ENCODE measurements around the gene EIF4ENIF1. TPM values are rescaled to one million over a fixed set of nuclear protein-coding genes. Genes with fewer than 3 reads are reported as not detected.
"Not testable (repeated sequence)": the region's sequence is repeated elsewhere in the genome, so short reads cannot be mapped to it uniquely, and the experiment has no call there.

Gene EIF4ENIF1
- total and polyA plus RNA-seq, 3 donors from 2014 or later, result 74.6 to 127 (median 79.7) TPM

DNA sequence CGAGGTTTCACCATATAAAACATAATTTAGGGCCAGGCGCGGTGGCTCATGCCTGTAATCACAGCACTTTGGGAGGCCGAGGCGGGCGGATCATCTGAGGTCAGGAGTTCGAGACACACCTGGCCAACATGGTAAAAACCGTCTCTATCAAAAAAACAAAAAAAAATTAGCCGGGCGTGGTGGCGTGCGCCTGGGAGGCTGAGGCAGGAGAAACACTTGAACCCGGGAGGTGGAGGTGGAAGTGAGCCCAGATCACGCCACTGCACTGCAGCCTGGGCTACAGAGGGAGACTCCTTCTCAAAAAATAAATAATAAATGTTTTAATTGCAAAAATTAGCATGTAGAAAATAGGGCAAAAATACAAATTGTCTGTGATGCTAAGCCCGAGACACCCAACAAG, 5.7 kb upstream of the EIF4ENIF1 start:
- Histone ChIP-seq H3K36me3 (ENCODE audit: low read depth, missing control alignments) (no peaks in the 10 kb centered on the region), H3K27me3 (no peaks in the 10 kb centered on the region), H3K4me3 (peak overlapping the region; percentile 75 to 79), H3K9me3 (no peaks in the 10 kb centered on the region), H3K27ac (peak overlapping the region; percentile 4 to 83), H3K4me1 (peaks cover 22% of the 10 kb centered on the region)
- no peak for TF ChIP-seq POLR2A (IDR thresholded peaks at IDR 0.05)
- TF ChIP-seq, protein P1, sequence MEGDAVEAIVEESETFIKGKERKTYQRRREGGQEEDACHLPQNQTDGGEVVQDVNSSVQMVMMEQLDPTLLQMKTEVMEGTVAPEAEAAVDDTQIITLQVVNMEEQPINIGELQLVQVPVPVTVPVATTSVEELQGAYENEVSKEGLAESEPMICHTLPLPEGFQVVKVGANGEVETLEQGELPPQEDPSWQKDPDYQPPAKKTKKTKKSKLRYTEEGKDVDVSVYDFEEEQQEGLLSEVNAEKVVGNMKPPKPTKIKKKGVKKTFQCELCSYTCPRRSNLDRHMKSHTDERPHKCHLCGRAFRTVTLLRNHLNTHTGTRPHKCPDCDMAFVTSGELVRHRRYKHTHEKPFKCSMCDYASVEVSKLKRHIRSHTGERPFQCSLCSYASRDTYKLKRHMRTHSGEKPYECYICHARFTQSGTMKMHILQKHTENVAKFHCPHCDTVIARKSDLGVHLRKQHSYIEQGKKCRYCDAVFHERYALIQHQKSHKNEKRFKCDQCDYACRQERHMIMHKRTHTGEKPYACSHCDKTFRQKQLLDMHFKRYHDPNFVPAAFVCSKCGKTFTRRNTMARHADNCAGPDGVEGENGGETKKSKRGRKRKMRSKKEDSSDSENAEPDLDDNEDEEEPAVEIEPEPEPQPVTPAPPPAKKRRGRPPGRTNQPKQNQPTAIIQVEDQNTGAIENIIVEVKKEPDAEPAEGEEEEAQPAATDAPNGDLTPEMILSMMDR (IDR thresholded peaks at IDR 0.05), result no peak
- no peak for DNase-seq
- intact Hi-C loops (cut with DNase I; ENCODE audit: low total_unique reads), result no loop called here
- WGBS, 2 donors, result 49 to 68% methylated on average over 15 of the region's 15 CpGs

DNA sequence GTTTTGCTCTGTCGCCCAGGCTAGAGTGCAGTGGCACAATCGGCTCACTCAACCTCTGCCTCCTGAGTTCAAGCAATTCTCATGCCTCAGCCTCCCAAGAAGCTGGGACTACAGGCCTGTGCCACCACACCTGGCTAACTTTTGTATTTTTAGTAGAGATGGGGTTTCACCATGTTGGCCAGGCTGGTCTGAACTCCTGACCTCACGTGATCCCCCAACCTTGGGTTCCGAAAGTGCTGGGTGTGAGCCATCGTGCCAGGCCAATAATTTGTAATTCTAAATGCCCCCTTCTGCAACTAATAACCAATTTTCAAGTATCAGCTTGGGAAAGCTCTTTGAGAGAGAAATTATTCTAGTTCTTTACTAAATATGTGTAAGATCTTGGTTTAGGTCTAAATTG, 3.7 kb upstream of the EIF4ENIF1 start:
- H3K27me3 ChIP-seq; H3K9me3 ChIP-seq; intact Hi-C loops (cut with DNase I; ENCODE audit: low total_unique reads); H3K36me3 ChIP-seq (ENCODE audit: low read depth, missing control alignments); H3K27ac ChIP-seq; DNase-seq; H3K4me3 ChIP-seq: not testable (repeated sequence)
- 82 to 95% methylated on average over 5 of the region's 5 CpGs for WGBS, 2 donors
- peaks cover 23% of the 10 kb centered on the region for H3K4me1 ChIP-seq

DNA sequence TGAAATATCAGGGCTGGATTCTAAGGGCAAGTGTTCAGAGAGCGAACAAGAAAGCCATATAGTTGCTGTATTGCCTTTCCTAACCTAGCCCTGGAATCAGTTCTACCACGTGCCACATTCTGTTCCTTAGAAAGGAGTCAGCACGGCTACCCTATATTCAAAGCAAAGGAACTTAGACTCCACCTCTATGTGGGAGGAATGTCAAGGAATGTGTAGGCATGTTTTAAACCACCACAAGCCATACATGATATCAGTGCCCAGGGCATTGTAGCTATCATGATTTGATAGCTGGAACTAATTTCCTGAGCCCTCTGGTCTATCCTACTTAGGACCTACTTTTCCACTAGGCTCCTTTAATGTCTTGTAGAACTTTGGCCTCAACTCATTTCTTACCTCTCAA, 2.5 kb upstream of the EIF4ENIF1 start:
- no peak for DNase-seq
- H3K4me1 ChIP-seq, result peaks cover 27% of the 10 kb centered on the region
- WGBS, 2 donors, result 70 to 71% methylated on average over 3 of the region's 3 CpGs
- no peak overlapping the region for H3K4me3 ChIP-seq
- no peak for TF ChIP-seq POLR2A (IDR thresholded peaks at IDR 0.05)
- TF ChIP-seq, protein P1 (IDR thresholded peaks at IDR 0.05), result no peak
- H3K36me3 ChIP-seq (ENCODE audit: low read depth, missing control alignments), result no peaks in the 10 kb centered on the region
- intact Hi-C loops (cut with DNase I; ENCODE audit: low total_unique reads), result no loop called here
- no peaks in the 10 kb centered on the region for H3K27me3 ChIP-seq
- no peaks in the 10 kb centered on the region for H3K9me3 ChIP-seq
- H3K27ac ChIP-seq, result no peak overlapping the region

DNA sequence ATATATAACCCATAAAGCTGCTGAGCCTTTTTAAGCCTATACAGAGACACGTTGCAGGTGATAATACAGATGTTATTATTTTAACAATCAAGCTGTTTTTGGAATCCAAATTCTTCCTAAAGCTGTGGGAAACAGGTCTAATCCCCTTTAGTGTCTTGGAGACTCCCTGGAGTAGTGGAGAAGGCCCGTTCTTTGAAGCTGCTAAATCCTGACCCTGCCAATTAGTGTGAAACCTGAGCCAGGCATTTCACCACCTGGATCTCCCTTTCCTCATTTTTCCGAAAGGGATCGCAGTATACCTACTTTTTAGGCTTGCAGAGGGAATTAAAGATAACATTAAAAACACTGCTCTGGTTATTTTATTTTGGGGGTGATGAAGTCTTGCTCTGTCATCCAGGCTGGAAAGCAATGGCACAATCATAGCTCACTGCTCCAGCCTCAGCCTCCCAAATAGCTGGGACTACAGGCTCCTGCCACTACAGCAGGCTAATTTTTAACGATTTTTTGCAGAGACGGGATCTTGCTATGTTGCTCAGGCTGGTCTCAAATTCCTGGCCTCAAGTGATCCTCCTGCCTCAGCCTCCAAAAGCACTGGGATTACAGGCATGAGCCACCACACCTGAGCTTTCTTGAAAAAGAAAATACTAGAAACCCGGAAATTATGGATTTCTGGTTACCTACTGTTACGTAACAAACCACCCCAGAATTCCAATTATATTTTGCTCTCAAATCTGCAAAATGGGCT, 1.7 kb upstream of the EIF4ENIF1 start:
- Histone ChIP-seq H3K27ac (no peak overlapping the region), H3K4me3 (no peak overlapping the region), H3K36me3 (ENCODE audit: low read depth, missing control alignments) (no peaks in the 10 kb centered on the region), H3K9me3 (no peaks in the 10 kb centered on the region), H3K4me1 (peaks cover 23% of the 10 kb centered on the region), H3K27me3 (no peaks in the 10 kb centered on the region)
- DNase-seq, result no peak
- 67 to 72% methylated on average over 8 of the region's 8 CpGs for WGBS, 2 donors
- TF ChIP-seq, protein P1 (IDR thresholded peaks at IDR 0.05), result no peak
- TF ChIP-seq POLR2A (IDR thresholded peaks at IDR 0.05), result no peak
- intact Hi-C loops (cut with DNase I; ENCODE audit: low total_unique reads), result no loop called here

DNA sequence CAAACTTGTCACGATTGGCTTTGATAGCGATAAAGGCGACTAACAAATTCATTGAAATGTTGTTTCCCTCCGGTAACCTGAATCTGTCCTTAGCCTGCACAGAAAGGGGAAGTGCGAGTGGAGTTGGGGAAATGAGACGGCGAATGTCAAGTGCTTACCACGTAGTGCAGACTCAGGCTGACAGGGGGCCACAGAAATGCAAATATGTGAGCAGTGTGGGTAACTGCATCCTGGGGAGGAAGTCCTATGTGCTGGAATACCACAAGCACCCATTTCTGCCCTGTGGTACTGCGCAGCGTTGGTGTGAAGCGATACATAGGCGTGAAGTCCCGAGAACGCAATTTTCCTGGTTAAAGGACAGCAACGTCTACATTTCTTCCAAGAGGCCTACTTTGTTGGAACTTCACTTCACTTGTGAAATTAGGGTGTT, 869 bp upstream of the EIF4ENIF1 start:
- H3K36me3 ChIP-seq (ENCODE audit: low read depth, missing control alignments), result no peaks in the 10 kb centered on the region
- H3K4me1 ChIP-seq, result peaks cover 22% of the 10 kb centered on the region
- peak overlapping the region; percentile 74 to 90 for H3K4me3 ChIP-seq
- TF ChIP-seq, protein P1 (IDR thresholded peaks at IDR 0.05), result no peak
- no peak for TF ChIP-seq POLR2A (IDR thresholded peaks at IDR 0.05)
- WGBS, 2 donors, result 0 to 2% methylated on average over 15 of the region's 15 CpGs
- H3K27me3 ChIP-seq, result no peaks in the 10 kb centered on the region
- peak; percentile 56 for DNase-seq
- peak overlapping the region; percentile 59 to 95 for H3K27ac ChIP-seq
- intact Hi-C loops (cut with DNase I; ENCODE audit: low total_unique reads), result no loop called here
- no peaks in the 10 kb centered on the region for H3K9me3 ChIP-seq
